Hepatocyte (in vitro differentiated cells): ENCODE results near the gene MTNR1A. TPM values are rescaled to one million over a fixed set of nuclear protein-coding genes. Genes with fewer than 3 reads are reported as not detected.

Experiments
- polyA plus RNA-seq: library from polyadenylated mRNA; unstranded; fragments of >200 nt; fragmentation: Nextera tagmentation; extraction: Ambion mirVana; gene quantifications from 2 replicates; pipeline ENCODE4 v1.2.1, GENCODE V29; 2016
- small RNA-seq: library from RNA; depleted of rRNA; stranded (forward); fragments of <200 nt; gene quantifications from one replicate; pipeline ENCODE3, GENCODE V24; 2014
- total RNA-seq: library from RNA; depleted of rRNA; stranded (reverse); fragments of >200 nt; gene quantifications from 2 replicates; pipeline ENCODE4 v1.2.3, GENCODE V29; 2014

MTNR1A gene
- total and polyA plus RNA-seq, 2 experiments from 2014 or later = not detected

Small RNA genes within 50 kb of the gene (small RNA-seq; reads per million reads assigned to genes)
- not detected for gene RNU6-1055P

Other genes starting within 250 kb of the MTNR1A start
- 156 and 168 TPM in 2 replicates for gene FAT1, start 168.3 kb upstream of the MTNR1A start, total RNA-seq
- gene FAT1, start 168.3 kb upstream of the MTNR1A start, polyA plus RNA-seq = 33.9 and 35.3 TPM in 2 replicates